ENCODE data around the gene VAV3. TPM values are rescaled to one million over a fixed set of nuclear protein-coding genes. Genes with fewer than 3 reads are reported as not detected.

Gene VAV3
- total RNA-seq, 2 experiments from 2014 or later: 2.3 to 8.3 TPM

- Histone ChIP-seq H3K36me3 (ENCODE audit: insufficient read depth, low read length) (no peaks in the 10 kb centered on the region), H3K9me2 (ENCODE audit: insufficient read depth, low read length) (no peaks in the 10 kb centered on the region), H3K4me1 (ENCODE audit: insufficient read depth, low read length, poor library complexity, severe bottlenecking) (peaks cover 9% of the 10 kb centered on the region), H3K4me3 (ENCODE audit: low read depth, low read length, poor library complexity, severe bottlenecking) (no peak overlapping the region), H3K79me2 (ENCODE audit: insufficient read depth, low read depth, low read length) (no peaks in the 10 kb centered on the region), H3K4me2 (ENCODE audit: low read length) (no peak overlapping the region), H3K9me3 (ENCODE audit: low read length) (no peaks in the 10 kb centered on the region), H4K20me1 (ENCODE audit: insufficient read depth, low read length) (no peaks in the 10 kb centered on the region), H3K27ac (ENCODE audit: low read depth, low read length, poor library complexity, severe bottlenecking) (no peak overlapping the region), H2AFZ (ENCODE audit: low read length) (no peak overlapping the region)
- no TSS peak for BruUV-seq (replicated peaks)
- ChIA-PET POLR2A (interaction anchor here (1.3 to 1.6 kb wide), 2 partner anchors 18 to 34 kb away, joined by 3 read pairs; no protein-coding TSS in a partner anchor), CTCF (ENCODE audit: unreplicated experiment) (no interaction called here)
- intact Hi-C loops (cut with micrococcal nuclease; ENCODE audit: unreplicated experiment): no loop called here
- no peak for DNase-seq (ENCODE audit: low spot score)
- TF ChIP-seq EZH2phosphoT487 (IDR thresholded peaks at IDR 0.05; ENCODE audit: borderline replicate concordance, low read depth, low read length) (no peak), CTCF (conservative IDR thresholded peaks at IDR 0.05; ENCODE audit: low read length) (no peak)
Measured at GRCh38 chr1:107597290-107597689, 367.7 kb downstream of the VAV3 start.

GRCh38 chr1:107594536-107594935 is 370.4 kb downstream of the VAV3 start:
- H2AFZ ChIP-seq (ENCODE audit: low read length): no peak overlapping the region
- H3K36me3 ChIP-seq (ENCODE audit: insufficient read depth, low read length): no peaks in the 10 kb centered on the region
- TF ChIP-seq EZH2phosphoT487 (IDR thresholded peaks at IDR 0.05; ENCODE audit: borderline replicate concordance, low read depth, low read length) (no peak), CTCF (conservative IDR thresholded peaks at IDR 0.05; ENCODE audit: low read length) (no peak)
- H3K9me3 ChIP-seq (ENCODE audit: low read length): no peaks in the 10 kb centered on the region
- no peak for DNase-seq (ENCODE audit: low spot score)
- BruUV-seq (replicated peaks): no TSS peak
- no peak overlapping the region for H3K4me3 ChIP-seq (ENCODE audit: low read depth, low read length, poor library complexity, severe bottlenecking)
- H3K9me2 ChIP-seq (ENCODE audit: insufficient read depth, low read length): no peaks in the 10 kb centered on the region
- POLR2A ChIA-PET: interaction anchor here (0.7 kb wide), 1 partner anchor 15 kb away, joined by 3 read pairs; no protein-coding TSS in a partner anchor
- H3K27ac ChIP-seq (ENCODE audit: low read depth, low read length, poor library complexity, severe bottlenecking): no peak overlapping the region
- CTCF ChIA-PET (ENCODE audit: unreplicated experiment): no interaction called here
- intact Hi-C loops (cut with micrococcal nuclease; ENCODE audit: unreplicated experiment): no loop called here
- H3K4me1 ChIP-seq (ENCODE audit: insufficient read depth, low read length, poor library complexity, severe bottlenecking): peaks cover 16% of the 10 kb centered on the region
- no peaks in the 10 kb centered on the region for H3K79me2 ChIP-seq (ENCODE audit: insufficient read depth, low read depth, low read length)
- H3K4me2 ChIP-seq (ENCODE audit: low read length): no peak overlapping the region
- H4K20me1 ChIP-seq (ENCODE audit: insufficient read depth, low read length): no peaks in the 10 kb centered on the region

- H3K36me3 ChIP-seq (ENCODE audit: insufficient read depth, low read length): no peaks in the 10 kb centered on the region
- no peaks in the 10 kb centered on the region for H4K20me1 ChIP-seq (ENCODE audit: insufficient read depth, low read length)
- peaks cover 16% of the 10 kb centered on the region for H3K4me1 ChIP-seq (ENCODE audit: insufficient read depth, low read length, poor library complexity, severe bottlenecking)
- no peaks in the 10 kb centered on the region for H3K79me2 ChIP-seq (ENCODE audit: insufficient read depth, low read depth, low read length)
- no peaks in the 10 kb centered on the region for H3K9me2 ChIP-seq (ENCODE audit: insufficient read depth, low read length)
- H3K27ac ChIP-seq (ENCODE audit: low read depth, low read length, poor library complexity, severe bottlenecking): no peak overlapping the region
- H3K4me3 ChIP-seq (ENCODE audit: low read depth, low read length, poor library complexity, severe bottlenecking): no peak overlapping the region
- BruUV-seq (replicated peaks): no TSS peak
- TF ChIP-seq CTCF (conservative IDR thresholded peaks at IDR 0.05; ENCODE audit: low read length) (no peak), EZH2phosphoT487 (IDR thresholded peaks at IDR 0.05; ENCODE audit: borderline replicate concordance, low read depth, low read length) (no peak)
- no peak overlapping the region for H3K4me2 ChIP-seq (ENCODE audit: low read length)
- H2AFZ ChIP-seq (ENCODE audit: low read length): no peak overlapping the region
- no peak for DNase-seq (ENCODE audit: low spot score)
- POLR2A ChIA-PET: interaction anchor here (0.6 kb wide), 1 partner anchor 190 kb away, joined by 5 read pairs; no protein-coding TSS in a partner anchor
- H3K9me3 ChIP-seq (ENCODE audit: low read length): no peaks in the 10 kb centered on the region
- CTCF ChIA-PET (ENCODE audit: unreplicated experiment): no interaction called here
- intact Hi-C loops (cut with micrococcal nuclease; ENCODE audit: unreplicated experiment): no loop called here
Measured at GRCh38 chr1:107593501-107594209, 371.3 kb downstream of the VAV3 start.

Data from OCI-LY7 (cell line).